Measurements from ENCODE around the gene SRSF1. TPM values are rescaled to one million over a fixed set of nuclear protein-coding genes. Genes with fewer than 3 reads are reported as not detected.

SRSF1 gene
- total and polyA plus RNA-seq, 10 donors, result 65.8 to 213 (median 172) TPM

DNA sequence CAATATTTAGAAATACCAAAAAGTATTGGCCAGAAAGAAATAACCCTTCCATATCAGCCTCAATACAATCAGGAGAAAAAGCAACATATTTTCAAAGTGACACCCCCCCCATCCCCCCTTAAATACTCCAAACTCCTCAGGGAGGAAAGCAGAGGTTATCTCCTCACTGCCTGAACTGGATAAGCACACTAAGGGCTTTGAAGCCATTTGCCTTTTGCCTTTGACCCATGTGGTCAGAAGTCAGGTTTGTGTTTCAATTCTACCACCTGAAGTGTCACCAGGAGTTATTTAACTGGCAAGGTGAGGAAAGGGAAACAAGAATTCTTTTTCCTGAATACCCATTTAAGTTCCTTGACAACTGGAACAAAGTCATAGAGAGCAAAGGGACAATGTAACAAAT, 15.5 kb downstream of the SRSF1 start:
- H3K4me3 ChIP-seq, result no peak overlapping the region

DNA sequence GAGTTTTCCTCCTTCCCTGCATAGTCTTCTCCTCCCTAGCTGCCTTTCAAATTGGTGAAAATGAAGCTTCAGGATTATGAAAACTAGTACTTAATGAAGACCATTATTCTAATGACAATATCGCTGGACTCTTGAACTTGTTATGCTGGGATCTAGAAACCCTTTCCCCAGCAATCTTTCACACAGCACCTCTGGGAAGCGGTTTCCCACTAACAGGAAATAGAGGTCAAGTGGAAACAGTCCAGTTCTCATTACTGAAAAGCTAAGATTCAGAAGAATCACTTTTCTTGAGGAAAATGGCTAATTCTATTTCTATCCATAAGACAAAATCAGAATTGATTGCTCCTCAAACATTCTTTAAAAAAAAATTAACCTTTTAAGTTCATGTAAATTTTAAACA, 17.0 kb downstream of the SRSF1 start:
- DNase-seq, result no peak
- Histone ChIP-seq H3K4me1 (peaks cover 28 to 82% (median 66%) of the 10 kb centered on the region in 6 donors), H3K9me3 (no peaks in the 10 kb centered on the region), H3K27me3 (replicated peaks in 1 of 7) (no peaks in the 10 kb centered on the region), H3K4me3 (no peak overlapping the region), H3K27ac (peak overlapping the region in 1 of 8 donors; percentile 99), H3K36me3 (no peaks in the 10 kb centered on the region)
- intact Hi-C loops (cut with DNase I; ENCODE audit: low total_unique reads), result no loop called here
- no peak for TF ChIP-seq POLR2AphosphoS5 (IDR thresholded peaks at IDR 0.05)
- TF ChIP-seq, protein P1, sequence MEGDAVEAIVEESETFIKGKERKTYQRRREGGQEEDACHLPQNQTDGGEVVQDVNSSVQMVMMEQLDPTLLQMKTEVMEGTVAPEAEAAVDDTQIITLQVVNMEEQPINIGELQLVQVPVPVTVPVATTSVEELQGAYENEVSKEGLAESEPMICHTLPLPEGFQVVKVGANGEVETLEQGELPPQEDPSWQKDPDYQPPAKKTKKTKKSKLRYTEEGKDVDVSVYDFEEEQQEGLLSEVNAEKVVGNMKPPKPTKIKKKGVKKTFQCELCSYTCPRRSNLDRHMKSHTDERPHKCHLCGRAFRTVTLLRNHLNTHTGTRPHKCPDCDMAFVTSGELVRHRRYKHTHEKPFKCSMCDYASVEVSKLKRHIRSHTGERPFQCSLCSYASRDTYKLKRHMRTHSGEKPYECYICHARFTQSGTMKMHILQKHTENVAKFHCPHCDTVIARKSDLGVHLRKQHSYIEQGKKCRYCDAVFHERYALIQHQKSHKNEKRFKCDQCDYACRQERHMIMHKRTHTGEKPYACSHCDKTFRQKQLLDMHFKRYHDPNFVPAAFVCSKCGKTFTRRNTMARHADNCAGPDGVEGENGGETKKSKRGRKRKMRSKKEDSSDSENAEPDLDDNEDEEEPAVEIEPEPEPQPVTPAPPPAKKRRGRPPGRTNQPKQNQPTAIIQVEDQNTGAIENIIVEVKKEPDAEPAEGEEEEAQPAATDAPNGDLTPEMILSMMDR (IDR thresholded peaks at IDR 0.05 in 8 of 11, conservative IDR thresholded peaks at IDR 0.05 in 3 of 11), result no peak
- TF ChIP-seq POLR2A (IDR thresholded peaks at IDR 0.05), result no peak
- WGBS, 5 donors, result 48 to 67% (median 63%) methylated on average over 2 of the region's 2 CpGs

More for the DNA sequence above, 15.5 kb downstream of the SRSF1 start:
- DNase-seq, result no peak
- Histone ChIP-seq H3K4me1 (peaks cover 13 to 78% (median 56%) of the 10 kb centered on the region in 6 donors), H3K27me3 (replicated peaks in 1 of 7) (no peaks in the 10 kb centered on the region), H3K9me3 (no peaks in the 10 kb centered on the region), H3K27ac (no peak overlapping the region), H3K36me3 (peaks cover 0 to under 1% (median 0%) of the 10 kb centered on the region in 6 donors)
- TF ChIP-seq, protein P1 (IDR thresholded peaks at IDR 0.05 in 8 of 11, conservative IDR thresholded peaks at IDR 0.05 in 3 of 11), result no peak
- TF ChIP-seq POLR2A (IDR thresholded peaks at IDR 0.05), result no peak
- TF ChIP-seq POLR2AphosphoS5 (IDR thresholded peaks at IDR 0.05), result no peak
- intact Hi-C loops (cut with DNase I; ENCODE audit: low total_unique reads), result no loop called here

DNA sequence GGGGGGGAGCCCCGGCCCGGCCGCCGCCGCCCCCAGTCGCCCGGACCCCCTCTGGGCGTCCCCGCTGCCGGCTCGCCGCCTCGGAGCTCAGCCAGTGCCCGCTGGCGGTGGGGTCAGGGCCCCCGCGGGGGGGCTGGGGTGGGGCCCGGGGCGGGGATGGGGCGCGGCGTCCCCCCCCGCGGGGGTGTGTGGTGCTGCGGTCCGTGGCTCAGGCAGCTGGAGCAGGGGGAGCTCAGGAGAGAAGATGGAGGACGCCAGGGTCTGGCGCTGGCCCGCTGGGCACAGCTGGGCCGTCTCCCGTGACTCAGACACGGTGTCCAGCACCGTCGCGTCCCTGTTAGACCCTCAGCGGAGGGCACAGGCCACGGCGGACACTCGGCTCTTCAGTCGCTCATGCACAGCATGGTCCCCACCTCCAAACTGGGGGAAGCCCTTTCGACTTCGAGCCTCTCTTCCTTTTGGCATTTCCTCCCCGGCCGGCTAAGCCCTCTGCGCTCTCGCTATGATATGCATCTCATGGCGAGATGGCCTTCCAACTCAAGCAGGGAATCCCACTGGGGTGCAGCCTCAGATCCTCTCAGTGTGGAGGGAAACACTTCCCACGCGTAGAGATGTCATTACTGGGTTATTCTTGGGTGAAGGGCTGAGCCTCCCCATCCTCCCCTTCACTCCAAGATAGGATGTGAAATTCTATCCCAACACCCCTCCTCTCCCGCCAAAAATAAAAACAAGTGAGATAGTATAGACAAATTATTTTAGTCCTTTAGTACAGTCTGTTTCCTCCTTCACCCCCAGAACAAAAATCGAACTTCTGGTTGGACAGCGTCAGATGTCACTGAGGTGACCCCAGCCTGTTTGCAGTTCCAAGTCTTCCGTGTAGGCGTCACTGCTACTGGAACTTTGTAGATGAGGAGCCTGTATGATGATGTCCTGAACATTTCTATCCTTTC, 18.5 kb downstream of the SRSF1 start:
- H3K9me3 ChIP-seq, result no peaks in the 10 kb centered on the region
- H3K27me3 ChIP-seq (replicated peaks in 1 of 7), result no peaks in the 10 kb centered on the region
- WGBS, 5 donors, result 4 to 11% (median 6%) methylated on average over 19 to 54 of the region's 54 CpGs
- peak overlapping the region; percentile 92 to 99 (median 96) for H3K27ac ChIP-seq
- DNase-seq, result peak; percentile 94
- H3K4me3 ChIP-seq, result peak overlapping the region; percentile 40 to 89 (median 84)
- intact Hi-C loops (cut with DNase I; ENCODE audit: low total_unique reads), result no loop called here
- TF ChIP-seq POLR2A (IDR thresholded peaks at IDR 0.05) (no peak), POLR2AphosphoS5 (IDR thresholded peaks at IDR 0.05) (peak; percentile 62 to 86 (median 80))
- TF ChIP-seq, protein P1 (IDR thresholded peaks at IDR 0.05 in 8 of 11, conservative IDR thresholded peaks at IDR 0.05 in 3 of 11), result peak in 1 of 11 experiments; percentile 1
- H3K4me1 ChIP-seq, result peaks cover 36 to 82% (median 66%) of the 10 kb centered on the region in 6 donors
- no peaks in the 10 kb centered on the region for H3K36me3 ChIP-seq
